ENCODE measurements around the gene ZC3H12A. TPM values are rescaled to one million over a fixed set of nuclear protein-coding genes. Genes with fewer than 3 reads are reported as not detected.

The ZC3H12A gene
- total RNA-seq, 1 experiment from 2014 or later, result 6.7 TPM

GRCh38 chr1:37465593-37466517, 8.5 kb upstream of the ZC3H12A start:
- H2BK20ac ChIP-seq (ENCODE audit: low read depth, low read length, poor library complexity, severe bottlenecking), result no peak overlapping the region
- H2AFZ ChIP-seq (ENCODE audit: low read length), result no peak overlapping the region
- H4K91ac ChIP-seq (ENCODE audit: insufficient read length, low read depth, low read length), result no peak overlapping the region
- H2BK120ac ChIP-seq (ENCODE audit: low read depth, low read length, poor library complexity, severe bottlenecking), result no peak overlapping the region
- H3K4ac ChIP-seq (ENCODE audit: low read depth, low read length), result no peak overlapping the region
- H3K27ac ChIP-seq (ENCODE audit: insufficient read length, low read depth, low read length), result no peak overlapping the region
- Mint-ChIP-seq H3K27me3 (ENCODE audit: low read depth) (no peaks in the 10 kb centered on the region), H3K9me3 (no peaks in the 10 kb centered on the region), H3K27ac (no peak overlapping the region), H3K4me3 (no peak overlapping the region), H3K4me1 (0 out of 4 replicates have a peak, but pooled peaks cover 0 to 3% of the 10 kb centered on the region in 2 experiments), H3K36me3 (ENCODE audit: insufficient read depth in 1 of 3, low read depth in 3 of 3) (no peaks in the 10 kb centered on the region)
- H3K4me2 ChIP-seq (ENCODE audit: insufficient read depth, insufficient read length, low read length), result no peak overlapping the region
- no peaks in the 10 kb centered on the region for H3K23me2 ChIP-seq (ENCODE audit: insufficient read length, low read depth, low read length, poor library complexity, severe bottlenecking)
- no peak overlapping the region for H2AK5ac ChIP-seq (ENCODE audit: insufficient read length, low read length)
- no peaks in the 10 kb centered on the region for H3K4me1 ChIP-seq (ENCODE audit: insufficient read depth, low read length)
- H3K9ac ChIP-seq (ENCODE audit: extremely low read depth, insufficient read length, low read length), result no peak overlapping the region
- no peak overlapping the region for H3T11ph ChIP-seq (ENCODE audit: low read length)
- no peaks in the 10 kb centered on the region for H3K79me2 ChIP-seq (ENCODE audit: insufficient read depth, low read length)
- TF ChIP-seq CTCF (conservative IDR thresholded peaks at IDR 0.05), result no peak
- H2BK5ac ChIP-seq (ENCODE audit: insufficient read length, low read length), result no peak overlapping the region
- no peaks in the 10 kb centered on the region for H4K20me1 ChIP-seq (ENCODE audit: control insufficient read depth, insufficient read depth, insufficient read length)
- H3K23ac ChIP-seq (ENCODE audit: insufficient read length, low read depth, low read length), result no peak overlapping the region
- no peak overlapping the region for H4K8ac ChIP-seq (replicated peaks; ENCODE audit: insufficient read length, low read depth, low read length)
- H3K27me3 ChIP-seq (ENCODE audit: insufficient read depth, low read length), result no peaks in the 10 kb centered on the region
- H3K79me1 ChIP-seq (ENCODE audit: insufficient read depth, low read depth, low read length, poor library complexity, severe bottlenecking), result no peaks in the 10 kb centered on the region
- H4K5ac ChIP-seq (ENCODE audit: insufficient read length, low read depth, low read length), result no peak overlapping the region
- no peak overlapping the region for H2BK12ac ChIP-seq (ENCODE audit: insufficient read length, low read depth, low read length)
- DNase-seq, result no peak
- no peak overlapping the region for H2BK15ac ChIP-seq (ENCODE audit: low read depth, low read length)
- WGBS (ENCODE audit: extremely low coverage, insufficient read length, low lambda C conversion rate), result no CpG with 5 or more reads among the region's 6 CpGs
- H3K9me3 ChIP-seq (ENCODE audit: control insufficient read depth, low read depth, low read length), result no peaks in the 10 kb centered on the region
- no peak overlapping the region for H3K56ac ChIP-seq (ENCODE audit: insufficient read length, low read depth, low read length)
- no peak overlapping the region for H3K14ac ChIP-seq (ENCODE audit: insufficient read depth, low read length)
- no peak overlapping the region for H3K18ac ChIP-seq (ENCODE audit: insufficient read length, low read depth, low read length)

Measured in H9 (cell line).